ENCODE results near the gene GPR141.

GRCh38 chr7:37683246-37684120 is at the start of gene GPR141:
- no peak for TF ChIP-seq KAT7 (CRISPR knock-in tag; IDR thresholded peaks at IDR 0.05; ENCODE audit: borderline replicate concordance)
- no peak for TF ChIP-seq FOXJ3 (CRISPR knock-in tag; IDR thresholded peaks at IDR 0.05; ENCODE audit: borderline replicate concordance)
- no peak for TF ChIP-seq CTCF (IDR thresholded peaks at IDR 0.05)
- no peak for TF ChIP-seq AR (CRISPR knock-in tag; IDR thresholded peaks at IDR 0.05)
- TF ChIP-seq SP1 (CRISPR knock-in tag; conservative IDR thresholded peaks at IDR 0.05) = no peak
- TF ChIP-seq ARID4B (CRISPR knock-in tag; IDR thresholded peaks at IDR 0.05; ENCODE audit: borderline replicate concordance) = no peak
- no peak for TF ChIP-seq GABPB1 (CRISPR knock-in tag; IDR thresholded peaks at IDR 0.05)
- TF ChIP-seq ZNF423 (CRISPR knock-in tag; IDR thresholded peaks at IDR 0.05) = no peak
- no peak for TF ChIP-seq CREB1 (CRISPR knock-in tag; IDR thresholded peaks at IDR 0.05)

Data from WTC11 (cell line).